Activated CD8-positive, alpha-beta memory T cell treated with anti-CD3 and anti-CD28 coated beads, Interleukin-2, amount 50 U/mL, for 4 hours (primary cell): ENCODE results near the gene ZG16B.

ENCODE experiments used
- DNase-seq: peaks from one replicate; pipeline ENCODE4 v3.0.0-alpha.2; 2020

Gene ZG16B

DNA sequence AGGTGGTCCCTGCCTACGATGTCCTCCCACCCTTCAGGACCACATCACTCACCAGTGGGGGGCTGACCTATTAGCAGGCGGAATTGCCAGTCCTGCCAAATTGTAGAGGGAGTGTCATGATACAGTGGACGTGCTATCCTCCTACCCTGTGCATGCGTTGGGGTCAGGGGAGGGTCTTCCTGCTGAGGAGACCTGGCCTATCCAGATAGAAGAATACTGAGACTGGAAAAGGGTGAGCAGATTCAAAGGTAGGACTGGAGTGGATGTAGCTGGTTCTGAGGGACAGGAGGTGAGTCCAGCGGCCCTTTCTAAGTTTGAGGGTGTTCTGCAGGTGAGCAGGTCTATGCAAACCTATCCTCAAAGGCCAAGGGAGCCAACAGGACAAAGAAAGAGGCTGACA, 23.8 kb upstream of the ZG16B start:
- no peak for DNase-seq

DNA sequence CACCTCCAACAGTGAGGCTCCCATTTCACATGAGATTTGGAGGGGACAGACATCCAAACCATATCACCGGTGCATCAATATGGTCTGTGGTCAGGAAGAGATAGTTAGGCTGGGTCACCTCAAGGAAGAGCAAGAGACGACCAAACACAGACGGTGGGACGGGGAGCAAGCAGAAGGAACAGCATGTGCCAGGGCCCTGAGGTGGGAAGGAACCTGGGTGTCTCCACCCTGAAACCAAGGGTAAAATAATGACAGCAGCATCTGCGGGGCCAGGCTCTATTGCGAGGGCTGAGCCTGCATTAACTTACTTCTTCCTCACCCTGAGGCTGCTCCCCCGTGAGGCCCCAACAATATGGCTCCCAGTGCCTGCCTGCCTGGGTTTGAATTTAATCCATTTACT, 21.9 kb upstream of the ZG16B start:
- no peak for DNase-seq

GRCh38 chr16:2809149-2809760, 20.8 kb upstream of the ZG16B start:
- no peak for DNase-seq

- no peak for DNase-seq
Observed at GRCh38 chr16:2810651-2811050, 19.5 kb upstream of the ZG16B start.

DNA sequence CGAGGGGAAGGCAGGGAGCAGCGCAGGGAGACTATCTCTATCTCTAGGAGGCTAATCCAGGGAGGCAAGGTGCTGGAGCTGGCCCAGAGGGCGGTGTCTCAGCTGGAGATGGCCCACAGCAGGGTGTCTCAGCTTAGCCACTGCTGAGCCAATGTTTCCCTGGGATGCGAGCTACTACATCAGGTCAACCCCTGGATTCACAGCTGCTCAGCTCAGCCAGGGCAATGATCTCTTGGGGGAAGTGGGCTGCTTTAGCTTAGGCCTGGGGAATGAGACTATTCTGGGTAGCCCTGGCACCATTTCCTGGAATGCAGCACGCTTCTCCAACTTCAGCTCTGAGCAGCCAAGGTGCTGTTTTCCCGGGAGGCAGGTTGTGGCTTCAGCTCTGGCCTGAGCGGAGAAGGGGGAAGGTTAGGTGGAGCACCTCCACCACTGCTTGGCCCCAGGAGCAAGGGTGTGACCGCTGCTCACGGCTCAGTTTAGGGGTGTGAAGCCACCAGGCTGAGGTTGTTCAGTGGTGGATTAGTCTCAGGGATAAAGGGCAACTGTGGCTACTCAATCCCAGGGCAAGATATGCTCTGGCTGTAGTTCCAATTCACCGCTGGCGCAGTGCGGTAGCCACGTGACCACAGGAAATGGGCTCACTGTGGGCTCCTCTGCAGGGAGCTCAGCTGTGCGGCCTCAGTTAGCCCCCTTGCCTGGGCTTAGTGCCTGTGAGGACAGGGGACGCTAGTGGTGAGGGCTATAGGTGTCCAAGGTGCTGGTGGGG, 18.2 kb upstream of the ZG16B start:
- DNase-seq = no peak

DNA sequence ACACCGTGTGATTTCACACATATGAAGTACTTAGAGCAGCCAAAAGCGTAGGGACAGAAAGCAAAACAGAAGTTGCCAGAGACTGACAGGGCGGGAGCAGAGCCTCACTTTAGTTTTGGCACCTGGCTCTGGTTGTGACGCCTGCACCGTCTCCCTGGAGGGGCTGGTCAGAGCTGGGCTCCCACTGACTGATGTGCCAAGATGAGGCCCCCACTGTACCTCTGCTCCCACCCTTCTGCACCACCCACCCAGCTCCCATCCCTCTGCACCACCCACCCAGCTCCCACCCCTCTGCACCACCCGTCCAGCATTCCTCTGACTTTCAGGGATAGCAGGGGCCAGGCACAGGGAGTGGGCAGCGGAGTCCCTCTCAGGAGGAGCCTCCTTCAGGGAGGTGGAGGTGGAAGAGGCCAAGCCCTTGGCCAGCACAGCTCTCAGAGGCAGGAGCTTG, 16.3 kb upstream of the ZG16B start:
- no peak for DNase-seq

DNA sequence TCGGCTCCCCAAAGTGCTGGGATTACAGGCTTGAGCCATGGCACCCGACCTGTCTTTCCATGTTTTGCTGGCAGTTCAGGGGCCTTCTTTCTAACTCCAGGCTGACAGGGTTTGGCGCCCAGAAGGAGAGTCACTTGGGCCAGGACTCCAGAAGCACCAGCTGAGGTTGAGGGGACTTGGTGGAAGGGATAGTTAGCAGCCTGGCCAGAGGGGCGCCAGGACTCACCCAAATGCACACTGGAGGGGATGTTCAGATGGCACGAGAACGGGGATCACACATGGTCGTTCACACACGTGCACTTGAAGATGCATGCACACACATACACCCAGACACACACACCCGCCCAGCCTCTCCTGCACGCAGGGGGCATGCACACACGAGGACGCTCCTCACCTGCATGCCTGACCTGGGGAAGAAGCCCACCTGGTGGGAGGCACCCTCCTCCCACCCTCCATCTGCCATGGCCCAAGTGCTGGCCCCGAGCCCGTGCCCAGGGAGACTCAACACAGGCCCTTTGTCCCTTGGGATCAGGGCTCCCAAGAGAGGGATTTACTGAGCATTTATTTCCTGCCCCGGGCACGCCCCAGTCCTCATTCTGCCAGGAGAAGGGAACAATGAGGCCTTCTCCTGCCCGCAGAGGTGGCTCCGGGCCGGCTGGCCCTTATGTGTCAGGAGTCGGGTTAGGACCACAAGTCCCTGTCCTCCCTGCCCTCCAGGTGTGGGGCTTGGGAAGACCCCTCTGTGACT, 15.4 kb upstream of the ZG16B start:
- no peak for DNase-seq

- DNase-seq = no peak
Observed at GRCh38 chr16:2815299-2815771, 14.8 kb upstream of the ZG16B start.

DNA sequence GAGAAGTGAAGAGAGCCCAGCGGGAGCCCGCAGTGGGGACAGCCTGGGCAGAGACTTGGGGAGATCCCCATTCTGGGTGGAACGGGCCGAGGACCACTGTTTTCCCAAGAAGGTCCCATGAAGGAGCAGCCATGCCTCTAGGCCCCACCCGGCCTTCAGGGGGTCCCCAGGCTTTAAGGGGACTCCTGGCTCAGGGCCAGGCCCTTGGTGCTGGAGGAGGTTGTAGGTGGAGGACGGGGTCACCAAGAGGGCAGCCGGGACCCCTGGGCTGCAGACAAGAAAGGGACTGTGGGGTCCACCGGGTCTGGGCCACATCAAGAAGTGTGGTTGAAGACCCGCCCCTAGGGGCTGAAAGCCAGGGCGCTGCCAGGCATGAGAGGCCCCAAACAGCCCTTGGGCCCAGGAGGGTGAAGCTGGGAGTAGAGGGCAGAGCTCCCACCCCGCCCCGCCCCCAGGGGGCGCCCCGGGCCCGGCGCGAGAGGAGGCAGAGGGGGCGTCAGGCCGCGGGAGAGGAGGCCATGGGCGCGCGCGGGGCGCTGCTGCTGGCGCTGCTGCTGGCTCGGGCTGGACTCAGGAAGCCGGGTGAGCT, 13.3 kb upstream of the ZG16B start, which contains the start of gene PRSS21:
Gene PRSS21, plus strand, starts transcription at position 487 of the 589 bp plus-strand sequence. Its CDS starts 32 bp downstream, at position 519.
- peak; percentile 35 for DNase-seq

- DNase-seq = no peak
Observed at GRCh38 chr16:2817340-2818271, 12.5 kb upstream of the ZG16B start.

DNA sequence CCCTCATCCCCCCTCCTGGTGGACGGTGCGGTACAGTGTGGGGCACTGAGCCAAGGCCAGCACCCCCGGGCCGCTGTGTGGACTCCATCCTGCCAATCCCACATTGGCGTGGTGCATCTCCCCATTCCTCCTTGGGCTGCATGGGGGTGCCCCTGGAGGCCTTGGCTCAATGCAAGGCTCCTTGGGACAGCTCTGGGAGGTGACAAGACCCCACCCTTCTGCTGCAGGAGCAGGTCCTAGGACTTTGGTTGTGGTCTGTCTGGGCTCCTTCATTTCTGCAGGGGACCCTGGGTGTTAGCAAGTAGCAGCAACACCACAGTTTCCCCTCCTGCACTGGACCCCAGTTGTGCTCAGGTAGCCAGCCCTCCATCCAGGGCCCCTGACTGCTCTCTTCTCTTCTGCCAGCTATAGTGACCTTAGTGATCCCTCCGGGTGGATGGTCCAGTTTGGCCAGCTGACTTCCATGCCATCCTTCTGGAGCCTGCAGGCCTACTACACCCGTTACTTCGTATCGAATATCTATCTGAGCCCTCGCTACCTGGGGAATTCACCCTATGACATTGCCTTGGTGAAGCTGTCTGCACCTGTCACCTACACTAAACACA, 11.7 kb upstream of the ZG16B start:
- no peak for DNase-seq

GRCh38 chr16:2819179-2819938, 10.7 kb upstream of the ZG16B start:
- DNase-seq = no peak

DNA sequence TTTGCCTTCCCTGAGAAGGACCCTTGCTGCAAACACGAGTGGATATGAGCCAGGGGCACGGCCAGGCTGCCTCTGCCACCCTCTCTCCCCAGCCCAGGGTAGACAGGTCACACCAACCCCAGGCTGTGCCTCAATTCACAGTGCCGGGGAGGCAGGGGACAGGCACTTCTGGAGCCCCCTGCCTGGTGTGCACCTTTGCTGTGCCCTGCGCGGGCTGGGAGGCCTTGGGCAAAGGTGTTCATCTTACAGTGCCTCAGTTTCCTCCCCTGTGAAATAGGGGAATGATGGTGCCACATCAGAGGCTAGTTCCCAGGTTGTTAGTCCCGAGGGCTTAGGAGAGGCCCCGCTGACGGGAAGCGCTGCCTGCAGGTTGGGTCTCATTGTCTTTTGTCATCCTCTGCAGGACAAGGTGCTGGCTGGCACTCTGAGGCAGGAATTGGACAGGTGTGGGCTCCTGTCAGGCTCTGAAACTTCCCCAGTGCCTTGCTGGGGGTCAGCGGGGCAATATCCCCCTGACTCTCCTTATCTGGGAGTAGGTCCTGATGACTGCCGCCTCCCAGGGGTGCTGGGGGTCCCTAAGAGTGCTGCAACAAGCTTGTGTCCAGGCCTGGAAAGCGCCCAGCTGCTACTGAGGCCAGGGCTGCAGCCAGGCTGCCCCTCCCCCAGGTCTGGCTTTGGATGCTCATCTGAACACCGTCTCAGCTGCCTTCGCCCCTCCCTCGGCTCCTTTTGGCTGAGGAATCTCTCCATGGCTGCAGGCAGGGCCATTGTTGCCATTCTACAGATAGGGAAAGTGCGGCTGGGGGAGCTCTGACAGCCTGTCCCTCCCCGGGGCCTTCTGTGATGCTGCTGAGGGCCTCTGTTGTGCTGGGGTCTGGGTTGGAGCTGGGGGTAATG, 9.9 kb upstream of the ZG16B start:
- DNase-seq = no peak

DNA sequence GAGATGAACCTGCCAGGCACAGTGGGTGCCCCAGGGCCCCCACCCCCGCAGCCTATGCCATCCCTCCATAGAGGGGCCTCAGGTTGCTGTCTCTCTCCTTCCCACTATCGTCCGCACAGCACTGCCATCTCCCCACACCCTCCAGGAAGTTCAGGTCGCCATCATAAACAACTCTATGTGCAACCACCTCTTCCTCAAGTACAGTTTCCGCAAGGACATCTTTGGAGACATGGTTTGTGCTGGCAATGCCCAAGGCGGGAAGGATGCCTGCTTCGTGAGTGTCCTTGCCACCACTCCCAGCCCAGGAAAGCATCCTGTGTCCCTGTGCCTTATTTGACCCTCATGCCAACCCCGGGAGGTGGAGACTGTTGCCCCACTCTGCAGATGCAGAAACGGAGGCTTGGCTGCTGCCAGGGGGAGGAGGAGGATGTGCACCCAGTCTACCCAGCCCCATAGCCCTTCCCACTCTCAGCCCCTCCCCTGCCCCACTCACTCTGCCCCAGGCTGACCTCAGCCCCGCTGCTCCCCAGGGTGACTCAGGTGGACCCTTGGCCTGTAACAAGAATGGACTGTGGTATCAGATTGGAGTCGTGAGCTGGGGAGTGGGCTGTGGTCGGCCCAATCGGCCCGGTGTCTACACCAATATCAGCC, 9.1 kb upstream of the ZG16B start:
- DNase-seq = no peak

DNA sequence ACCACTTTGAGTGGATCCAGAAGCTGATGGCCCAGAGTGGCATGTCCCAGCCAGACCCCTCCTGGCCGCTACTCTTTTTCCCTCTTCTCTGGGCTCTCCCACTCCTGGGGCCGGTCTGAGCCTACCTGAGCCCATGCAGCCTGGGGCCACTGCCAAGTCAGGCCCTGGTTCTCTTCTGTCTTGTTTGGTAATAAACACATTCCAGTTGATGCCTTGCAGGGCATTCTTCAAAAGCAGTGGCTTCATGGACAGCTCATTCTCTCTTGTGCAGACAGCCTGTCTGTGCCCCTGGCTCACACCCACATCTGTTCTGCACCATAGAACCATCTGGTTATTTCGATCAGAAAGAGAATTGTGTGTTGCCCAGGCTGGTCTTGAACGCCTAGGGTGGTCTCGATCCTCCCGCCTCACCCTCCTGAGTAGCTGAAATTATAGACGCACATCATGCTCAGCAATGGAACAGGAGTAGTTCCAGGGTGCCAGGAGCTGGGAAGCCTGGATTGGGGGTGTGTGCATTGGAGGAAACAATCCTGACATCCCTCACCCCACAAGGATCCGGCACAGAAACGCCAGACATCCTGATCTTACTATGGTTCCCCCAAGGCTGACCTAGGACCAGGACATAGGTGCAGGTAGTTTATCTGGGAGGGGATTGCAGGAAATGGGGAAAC, 8.5 kb upstream of the ZG16B start:
- DNase-seq = no peak

DNA sequence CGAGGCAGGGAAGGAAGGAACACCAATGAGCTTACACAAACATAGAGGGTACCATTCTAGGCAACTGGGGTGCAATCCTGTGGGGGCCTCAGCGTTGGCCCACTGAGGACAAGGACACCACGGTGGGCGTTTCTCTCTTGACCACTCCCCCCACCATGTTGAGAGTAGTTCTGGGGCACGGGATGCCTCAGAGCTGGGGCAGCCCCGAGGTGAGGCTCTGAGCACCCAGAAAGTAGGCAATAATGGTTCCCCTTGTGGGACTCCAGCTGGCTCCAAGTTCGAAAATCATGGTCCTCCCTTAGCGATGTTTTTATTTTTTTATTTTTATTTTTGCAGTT, 8.0 kb upstream of the ZG16B start:
- no peak for DNase-seq

DNA sequence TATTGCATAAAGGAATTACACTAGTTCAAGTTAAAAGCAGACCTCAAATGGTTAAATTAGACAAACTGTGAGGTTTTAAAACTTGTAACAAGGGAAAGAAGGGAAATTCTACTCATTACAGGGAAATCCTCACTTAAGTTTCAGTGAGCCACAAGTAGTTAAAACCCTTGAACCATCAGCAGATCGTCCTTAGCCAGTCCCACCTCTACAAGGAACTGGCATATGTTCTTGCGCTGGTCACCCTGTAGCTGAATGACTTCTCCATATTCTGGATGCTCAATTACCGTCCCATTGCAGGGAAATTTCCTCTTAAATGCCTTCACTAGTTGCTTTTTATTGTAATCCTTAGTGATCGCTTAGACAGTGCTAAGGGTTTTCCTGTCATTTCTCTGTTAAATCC, 7.6 kb upstream of the ZG16B start:
- no peak for DNase-seq

DNA sequence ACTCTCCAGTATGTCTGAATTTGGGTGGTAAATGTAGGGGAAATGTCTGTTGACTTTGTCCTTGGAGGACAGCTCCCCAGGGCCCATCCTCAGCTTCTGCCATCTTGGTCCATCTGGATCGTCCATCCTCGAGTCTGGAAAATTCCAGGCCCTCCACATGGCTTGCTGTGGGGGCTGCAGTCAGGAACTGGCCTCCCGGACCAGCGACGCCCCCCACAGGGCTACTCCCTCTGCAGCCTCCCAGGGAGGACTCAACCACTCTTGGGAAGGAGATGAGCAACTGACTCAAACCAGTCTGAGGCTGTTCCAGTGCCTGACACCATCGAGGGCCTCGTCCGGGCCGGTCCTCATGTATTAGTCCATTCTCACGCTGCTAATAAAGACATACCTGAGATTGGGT, 5.5 kb upstream of the ZG16B start:
- no peak for DNase-seq
